Prostate gland (tissue), 2 donors: Measurements from ENCODE around the gene BCR. TPM values are rescaled to one million over a fixed set of nuclear protein-coding genes. Genes with fewer than 3 reads are reported as not detected.

Experiments
- DNase-seq: peaks from one replicate; pipeline ENCODE4 v3.0.0-alpha.2; 2019; ENCODE audit warnings: low spot score
- H3K27ac ChIP-seq, 2 donors: fragments of 200-600 bp; sonication (generic); 2 replicates each; pipeline ENCODE4 v1.5.1; 2017 to 2019
- H3K27me3 ChIP-seq: fragments of 200-600 bp; sonication (generic); replicated peaks from 2 replicates; pipeline ENCODE4 v1.5.1; 2019; ENCODE audit not compliant: insufficient read depth
- H3K36me3 ChIP-seq, 2 donors: fragments of 200-600 bp; sonication (generic); 1 replicate in 1 of 2; 2 replicates in 1 of 2; pipeline versions ENCODE4 v1.5.1 to v1.8.1; 2017 to 2019
- H3K4me1 ChIP-seq: fragments of 200-600 bp; sonication (generic); replicated peaks from 2 replicates; pipeline ENCODE4 v1.5.1; 2019
- H3K4me3 ChIP-seq, 2 donors: fragments of 200-600 bp; sonication (generic); 2 replicates each; pipeline ENCODE4 v1.5.1; 2017 to 2019
- H3K9me3 ChIP-seq: fragments of 200-600 bp; sonication (generic); 2 replicates; pipeline ENCODE4 v1.5.1; 2017
- POLR2A ChIP-seq: fragments of 450-650 bp; IDR thresholded peaks from one replicate; pipeline ENCODE4 v1.6.1; 2016; ENCODE audit warnings: antibody characterized with exemption, mild to moderate bottlenecking
- POLR2AphosphoS5 ChIP-seq: sonication (generic); formaldehyde crosslinking; IDR thresholded peaks from one replicate; pipeline ENCODE4 v1.6.1; 2017; ENCODE audit warnings: antibody characterized with exemption
- WGBS: methylation state at CpG from one replicate; pipeline ENCODE4 v1.1.5; 2018; 5-methylcytosine and 5-hydroxymethylcytosine counted together
- intact Hi-C: fragments of 100-400 bp; cut with DNase I; formaldehyde crosslinking; loops from one replicate; pipeline ENCODE4 v1.14.2; 2022
- total RNA-seq, 2 donors: library from RNA; depleted of rRNA; stranded (reverse); fragments of >200 nt; gene quantifications; one replicate each; pipeline ENCODE4 v1.1.0, GENCODE V29; 2016
- TF ChIP-seq, protein P1 (sequence below), 4 experiments: fragments of 200-600 bp in 2 of 4; fragments of 450-650 bp in 2 of 4; sonication (generic) in 2 of 4; IDR thresholded peaks; 1 replicate in 3 of 4; 2 replicates in 1 of 4; pipeline ENCODE4 v1.5.1; 2016 to 2019; ENCODE audit warnings: antibody characterized with exemption in 4 of 4, mild to moderate bottlenecking in 2 of 4, moderate library complexity in 2 of 4

Gene BCR
- total RNA-seq, 2 donors from 2014 or later, result 32.7 to 88.8 TPM

DNA sequence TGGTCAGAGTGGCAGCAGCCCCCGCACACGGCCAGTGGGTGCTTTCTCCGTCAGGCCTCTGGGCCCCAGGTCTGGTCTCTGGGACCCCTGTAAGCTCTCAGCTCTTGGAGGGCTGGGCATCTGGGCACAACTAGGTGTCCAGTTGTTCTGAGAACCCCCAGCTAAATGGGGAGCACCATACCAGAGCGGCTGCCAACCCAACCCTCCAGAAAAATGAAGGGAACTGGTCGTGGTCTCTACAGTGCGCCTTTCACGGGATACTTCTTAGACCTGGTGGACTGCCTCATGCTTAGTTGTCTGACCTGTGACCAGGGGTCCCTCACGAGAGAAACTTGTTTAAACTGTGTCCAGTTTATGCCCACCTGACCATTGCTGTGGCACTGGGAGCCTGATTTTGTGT is 104.9 kb downstream of the BCR start:
- intact Hi-C loops, result no loop called here
- Histone ChIP-seq H3K27ac (peak overlapping the region; percentile 7 to 81), H3K4me3 (no peak overlapping the region), H3K4me1 (peaks cover 5% of the 10 kb centered on the region), H3K9me3 (no peaks in the 10 kb centered on the region), H3K36me3 (peaks cover 0 to 5% of the 10 kb centered on the region in 2 donors), H3K27me3 (no peaks in the 10 kb centered on the region)
- no peak for TF ChIP-seq POLR2A
- 95% methylated on average over 8 of the region's 8 CpGs for WGBS
- DNase-seq, result no peak

DNA sequence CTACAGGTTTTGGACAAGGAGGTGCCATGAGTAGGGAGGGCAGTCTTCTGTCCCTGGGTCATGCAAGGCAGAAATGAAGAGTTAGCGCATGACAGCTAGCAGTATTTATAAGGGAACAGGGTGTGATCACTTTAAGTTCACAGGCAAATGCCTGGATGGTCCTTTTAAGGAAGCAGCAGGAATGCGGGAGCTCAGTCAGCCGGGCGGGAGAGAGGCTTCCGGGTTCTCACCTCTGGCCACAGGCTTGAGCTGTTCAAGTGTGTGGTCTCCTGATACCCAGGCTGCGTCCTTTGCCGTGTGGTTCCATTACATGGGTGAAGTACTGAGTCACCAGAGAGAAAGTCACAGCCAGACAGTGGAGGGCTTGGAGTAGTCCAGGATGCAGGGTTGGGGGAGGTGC is 105.4 kb downstream of the BCR start:
- Histone ChIP-seq H3K27ac (peak overlapping the region in 1 of 2 donors; percentile 81), H3K4me3 (no peak overlapping the region), H3K4me1 (peaks cover 5% of the 10 kb centered on the region), H3K9me3 (no peaks in the 10 kb centered on the region), H3K27me3 (no peaks in the 10 kb centered on the region), H3K36me3 (peaks cover 0 to 5% of the 10 kb centered on the region in 2 donors)
- WGBS, result 72% methylated on average over 7 of the region's 7 CpGs
- DNase-seq, result no peak
- intact Hi-C loops, result no loop called here
- TF ChIP-seq POLR2AphosphoS5, result peak; percentile 62
- TF ChIP-seq POLR2A, result no peak

DNA sequence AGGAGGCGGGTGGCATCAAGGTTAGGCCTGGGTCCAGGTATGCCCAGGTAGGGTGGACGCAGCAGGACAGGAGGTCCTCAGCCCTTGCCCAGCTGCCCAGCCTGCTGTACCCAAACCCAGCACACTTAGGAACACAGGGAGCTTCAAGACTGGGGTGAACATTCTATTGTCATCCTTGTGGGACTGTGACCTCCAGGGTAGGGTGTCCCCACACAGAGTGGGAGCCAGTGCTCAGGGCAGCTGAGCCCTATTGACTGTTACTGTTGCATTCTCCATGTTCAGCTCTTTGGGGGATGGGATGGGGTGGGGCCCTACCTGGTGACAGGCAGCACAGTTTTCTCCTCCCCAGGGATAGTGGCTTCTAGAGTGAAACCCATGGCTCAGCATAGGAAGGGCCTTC is 106.0 kb downstream of the BCR start:
- Histone ChIP-seq H3K4me3 (no peak overlapping the region), H3K27me3 (no peaks in the 10 kb centered on the region), H3K36me3 (peaks cover 0 to 5% of the 10 kb centered on the region in 2 donors), H3K27ac (peak overlapping the region in 1 of 2 donors; percentile 81), H3K4me1 (peaks cover 5% of the 10 kb centered on the region), H3K9me3 (no peaks in the 10 kb centered on the region)
- intact Hi-C loops, result no loop called here
- no peak for TF ChIP-seq POLR2A
- TF ChIP-seq POLR2AphosphoS5, result no peak
- TF ChIP-seq, protein P1, sequence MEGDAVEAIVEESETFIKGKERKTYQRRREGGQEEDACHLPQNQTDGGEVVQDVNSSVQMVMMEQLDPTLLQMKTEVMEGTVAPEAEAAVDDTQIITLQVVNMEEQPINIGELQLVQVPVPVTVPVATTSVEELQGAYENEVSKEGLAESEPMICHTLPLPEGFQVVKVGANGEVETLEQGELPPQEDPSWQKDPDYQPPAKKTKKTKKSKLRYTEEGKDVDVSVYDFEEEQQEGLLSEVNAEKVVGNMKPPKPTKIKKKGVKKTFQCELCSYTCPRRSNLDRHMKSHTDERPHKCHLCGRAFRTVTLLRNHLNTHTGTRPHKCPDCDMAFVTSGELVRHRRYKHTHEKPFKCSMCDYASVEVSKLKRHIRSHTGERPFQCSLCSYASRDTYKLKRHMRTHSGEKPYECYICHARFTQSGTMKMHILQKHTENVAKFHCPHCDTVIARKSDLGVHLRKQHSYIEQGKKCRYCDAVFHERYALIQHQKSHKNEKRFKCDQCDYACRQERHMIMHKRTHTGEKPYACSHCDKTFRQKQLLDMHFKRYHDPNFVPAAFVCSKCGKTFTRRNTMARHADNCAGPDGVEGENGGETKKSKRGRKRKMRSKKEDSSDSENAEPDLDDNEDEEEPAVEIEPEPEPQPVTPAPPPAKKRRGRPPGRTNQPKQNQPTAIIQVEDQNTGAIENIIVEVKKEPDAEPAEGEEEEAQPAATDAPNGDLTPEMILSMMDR (IDR thresholded peaks at IDR 0.05), result no peak
- WGBS, result 100% methylated on average over 2 of the region's 2 CpGs
- DNase-seq, result no peak

DNA sequence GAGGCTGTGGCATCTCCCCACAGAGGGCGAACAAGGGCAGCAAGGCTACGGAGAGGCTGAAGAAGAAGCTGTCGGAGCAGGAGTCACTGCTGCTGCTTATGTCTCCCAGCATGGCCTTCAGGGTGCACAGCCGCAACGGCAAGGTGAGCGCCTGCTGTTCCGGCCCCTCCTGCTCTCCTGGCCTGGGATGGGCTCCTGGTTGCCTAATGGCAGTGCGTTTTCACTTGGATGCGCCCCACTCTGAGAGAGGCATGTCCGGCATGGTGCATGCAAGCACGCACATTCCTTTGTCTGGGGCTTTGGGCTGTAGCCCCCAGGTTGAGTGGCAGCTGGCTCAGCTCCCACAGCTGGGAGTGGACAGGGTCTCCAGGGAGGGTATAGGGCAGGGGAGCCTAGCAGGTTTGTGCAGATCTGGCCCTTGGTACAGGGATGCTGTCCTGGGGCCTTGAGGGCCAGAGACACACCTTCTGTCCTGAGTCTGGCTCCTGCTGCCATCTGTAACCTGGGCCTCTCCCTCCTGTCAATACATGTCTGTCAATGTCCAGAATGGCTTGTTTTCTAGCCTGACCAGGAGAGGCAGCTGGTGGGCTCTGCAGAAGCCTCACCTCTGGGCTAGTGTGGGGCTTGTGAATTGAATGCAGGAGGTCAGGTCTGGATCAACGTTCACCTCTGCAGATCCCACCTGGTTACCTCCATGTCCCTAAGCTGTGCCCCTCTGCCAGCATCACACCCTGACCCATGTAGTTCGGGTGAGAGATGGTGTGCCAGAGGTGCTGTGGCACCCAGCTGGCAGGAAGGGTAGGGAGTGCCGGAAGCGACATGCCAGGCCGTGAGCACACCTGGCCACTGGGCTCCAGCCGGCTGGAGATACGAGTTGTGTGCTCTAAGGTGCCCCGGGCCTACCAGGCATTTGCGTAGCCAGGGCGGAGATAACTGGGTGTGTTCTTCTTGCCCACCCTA is 107.1 kb downstream of the BCR start:
- no peak overlapping the region for H3K27ac ChIP-seq
- no peaks in the 10 kb centered on the region for H3K9me3 ChIP-seq
- TF ChIP-seq POLR2AphosphoS5, result no peak
- TF ChIP-seq, protein P1 (IDR thresholded peaks at IDR 0.05), result no peak
- no peak for TF ChIP-seq POLR2A
- H3K27me3 ChIP-seq, result no peaks in the 10 kb centered on the region
- no peak for DNase-seq
- 88% methylated on average over 21 of the region's 21 CpGs for WGBS
- intact Hi-C loops, result no loop called here
- no peaks in the 10 kb centered on the region for H3K4me1 ChIP-seq
- no peak overlapping the region for H3K4me3 ChIP-seq
- H3K36me3 ChIP-seq, result peaks cover 0 to 5% of the 10 kb centered on the region in 2 donors

DNA sequence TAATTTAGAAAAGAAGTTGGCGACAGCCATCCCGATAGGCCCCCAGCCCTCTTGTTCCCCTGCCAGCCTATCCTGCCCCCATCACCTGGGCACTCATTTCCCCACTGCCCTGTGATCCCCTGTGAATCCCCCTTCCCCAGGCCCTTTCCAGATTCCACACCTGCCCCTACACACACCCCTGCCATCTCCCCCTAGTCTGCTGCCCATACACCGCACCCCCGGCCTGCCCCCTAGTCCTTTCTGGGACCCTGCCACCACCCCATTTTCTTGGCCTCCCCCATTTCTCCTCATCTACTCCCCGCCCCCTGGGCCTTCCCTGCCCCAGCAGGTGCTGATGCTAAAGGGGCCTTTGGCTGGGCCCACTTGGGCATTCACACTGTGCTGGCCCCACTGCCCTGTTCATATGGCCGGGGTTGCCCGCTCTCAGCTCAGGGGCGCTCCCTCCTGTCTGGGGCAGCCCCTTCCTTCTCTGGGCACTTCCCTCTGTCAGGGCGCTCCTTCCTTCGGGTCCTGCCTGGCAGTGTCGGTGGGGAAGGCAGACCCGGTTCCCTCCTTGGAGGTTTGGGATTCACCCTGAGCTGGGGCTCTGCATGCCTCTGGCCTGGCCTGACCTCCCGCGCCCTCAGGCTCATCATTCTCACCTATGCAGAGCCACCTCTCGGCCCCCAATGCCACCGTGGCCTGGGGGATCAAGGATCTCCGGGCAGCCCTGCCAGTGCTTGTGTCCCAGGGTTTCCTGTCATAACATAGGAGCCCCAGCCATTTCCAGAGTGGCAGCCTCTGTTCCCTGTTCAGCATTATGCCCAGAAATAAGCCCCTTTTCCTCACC is 108.2 kb downstream of the BCR start:
- Histone ChIP-seq H3K4me1 (no peaks in the 10 kb centered on the region), H3K36me3 (peaks cover 0 to 5% of the 10 kb centered on the region in 2 donors), H3K27ac (no peak overlapping the region), H3K9me3 (no peaks in the 10 kb centered on the region), H3K27me3 (no peaks in the 10 kb centered on the region), H3K4me3 (no peak overlapping the region)
- DNase-seq, result no peak
- intact Hi-C loops, result no loop called here
- TF ChIP-seq POLR2A (no peak), POLR2AphosphoS5 (no peak)
- TF ChIP-seq, protein P1 (IDR thresholded peaks at IDR 0.05), result no peak
- 95% methylated on average over 17 of the region's 17 CpGs for WGBS
